NOMO-1 treated with DMSO at 0.1 percent for 48 hours (cell line): Measurements from ENCODE around the gene LTA.
A peak's percentile ranks its signal among the peaks of the same experiment; 100 is the strongest.

ENCODE experiments used
- DNase-seq: peaks from one replicate; lab custom pipeline; 2025; ENCODE audit not compliant: unreplicated experiment; lab: John Stamatoyannopoulos, UW

Gene LTA

GRCh38 chr6:31569861-31570536, 2.1 kb upstream of the LTA start:
- DNase-seq, result no peak

- no peak for DNase-seq
These were observed 1.4 kb downstream of the LTA start for GRCh38 chr6:31573239-31574105.

- DNase-seq, result no peak
These were observed 2.3 kb downstream of the LTA start for GRCh38 chr6:31574106-31575061.

GRCh38 chr6:31575335-31575901, 3.3 kb downstream of the LTA start, which contains the start of gene TNF:
Gene TNF, plus strand, starts transcription at chr6:31575565. Its CDS starts 177 bp downstream, at chr6:31575742.
- DNase-seq, result peak; percentile 78

GRCh38 chr6:31575952-31576685, 4.0 kb downstream of the LTA start:
- no peak for DNase-seq

GRCh38 chr6:31576897-31577578, 4.9 kb downstream of the LTA start:
- DNase-seq, result no peak

- no peak for DNase-seq
These were observed 5.5 kb downstream of the LTA start for GRCh38 chr6:31577579-31577966.

- DNase-seq, result no peak
These were observed 6.4 kb downstream of the LTA start for GRCh38 chr6:31578184-31579118.

GRCh38 chr6:31579119-31579505, 7.0 kb downstream of the LTA start:
- no peak for DNase-seq

- no peak for DNase-seq
These were observed 7.7 kb downstream of the LTA start for GRCh38 chr6:31579546-31580437.

GRCh38 chr6:31580438-31580740, 8.3 kb downstream of the LTA start:
- DNase-seq, result no peak

GRCh38 chr6:31580807-31581433, 8.8 kb downstream of the LTA start:
- peak; percentile 74 for DNase-seq

- DNase-seq, result no peak
These were observed 9.5 kb downstream of the LTA start for GRCh38 chr6:31581434-31582229.

GRCh38 chr6:31582230-31582643, 10.1 kb downstream of the LTA start, which contains the start of gene LTB:
Gene LTB, minus strand, starts transcription at chr6:31582424. Its CDS starts 7 bp downstream, at chr6:31582417.
- no peak for DNase-seq

- DNase-seq, result peak; percentile 63
These were observed 13.4 kb downstream of the LTA start for GRCh38 chr6:31585491-31585890.

GRCh38 chr6:31586008-31586407, 13.9 kb downstream of the LTA start, which contains the start of gene LST1:
Gene LST1, plus strand, starts transcription at chr6:31586277. Its CDS starts 1,023 bp downstream, at chr6:31587300.
- DNase-seq, result peak; percentile 82
